GM18909 (cell line): ENCODE results near the gene TIGD3.

ENCODE experiments used
- ATAC-seq: cut with Tn5 transposase; IDR thresholded peaks from one replicate; pipeline ENCODE4 v1.9.1; 2021; ENCODE audit warnings: mild to moderate bottlenecking; ENCODE audit not compliant: unreplicated experiment, poor library complexity

Gene TIGD3

DNA sequence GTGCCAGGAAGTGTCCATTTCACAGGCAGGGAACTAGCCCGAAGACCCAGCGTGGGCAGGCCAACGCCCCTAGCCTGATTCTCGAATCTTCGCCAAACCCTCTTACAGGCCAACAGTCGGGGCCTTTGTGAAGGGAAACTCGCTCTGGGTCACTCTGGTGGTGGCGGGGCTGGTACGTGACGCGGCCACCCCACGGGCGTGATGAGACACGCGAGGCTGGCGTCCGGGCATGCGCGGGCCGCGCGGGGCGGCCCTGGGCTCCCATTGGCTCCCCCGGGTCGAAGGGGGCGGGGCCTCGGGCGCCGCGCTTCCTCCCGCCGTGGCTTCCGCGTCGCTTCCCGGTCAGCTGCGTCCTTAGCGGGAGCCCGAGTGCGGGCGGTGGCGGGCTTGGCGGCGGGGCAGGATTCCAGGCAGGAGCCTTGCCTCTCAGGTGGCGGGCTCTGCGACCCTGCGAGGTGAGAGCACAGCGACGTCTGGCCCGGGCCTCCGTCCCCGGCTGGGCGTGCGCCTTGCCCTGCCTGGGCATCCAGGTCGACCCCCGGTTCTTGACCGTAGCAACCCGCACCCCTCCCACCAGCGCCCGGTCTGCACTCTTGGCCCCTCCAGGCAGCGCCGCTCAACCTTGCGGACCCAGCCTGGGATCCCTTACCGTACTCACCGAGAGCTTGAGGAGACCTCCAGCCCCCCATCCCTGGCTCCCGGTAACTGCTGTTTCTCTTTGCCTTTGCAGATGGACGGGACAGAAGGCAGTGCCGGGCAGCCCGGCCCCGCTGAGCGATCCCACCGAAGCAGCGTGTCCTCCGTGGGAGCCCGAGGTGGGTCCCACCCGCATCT is 32.0 kb downstream of the TIGD3 start, which contains the start of gene FRMD8:
FRMD8 (plus strand) TSS at position 331 of the 834 bp plus-strand sequence; CDS start at position 731, 400 bp downstream.
- peak; percentile 43 for ATAC-seq

DNA sequence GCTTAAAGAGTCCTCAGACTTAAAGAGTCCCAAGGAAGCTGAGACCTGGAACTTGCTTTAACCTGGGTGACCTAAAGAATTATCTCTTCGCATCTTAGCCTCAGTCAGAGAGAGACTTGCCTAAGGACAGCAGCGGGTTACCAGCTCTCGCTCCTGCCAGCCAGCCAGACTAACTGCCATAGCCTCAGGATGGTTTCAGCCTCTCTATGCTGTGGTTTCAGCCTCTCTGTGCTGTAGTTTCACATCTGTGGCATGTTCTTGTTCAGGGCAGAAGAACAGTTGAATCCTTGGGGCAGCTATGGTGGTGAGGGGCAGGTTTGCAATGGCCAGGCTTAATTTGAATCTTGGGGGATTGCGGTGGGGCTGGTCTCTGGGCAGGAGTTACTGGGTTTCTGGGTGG is 34.2 kb downstream of the TIGD3 start:
- ATAC-seq: no peak

DNA sequence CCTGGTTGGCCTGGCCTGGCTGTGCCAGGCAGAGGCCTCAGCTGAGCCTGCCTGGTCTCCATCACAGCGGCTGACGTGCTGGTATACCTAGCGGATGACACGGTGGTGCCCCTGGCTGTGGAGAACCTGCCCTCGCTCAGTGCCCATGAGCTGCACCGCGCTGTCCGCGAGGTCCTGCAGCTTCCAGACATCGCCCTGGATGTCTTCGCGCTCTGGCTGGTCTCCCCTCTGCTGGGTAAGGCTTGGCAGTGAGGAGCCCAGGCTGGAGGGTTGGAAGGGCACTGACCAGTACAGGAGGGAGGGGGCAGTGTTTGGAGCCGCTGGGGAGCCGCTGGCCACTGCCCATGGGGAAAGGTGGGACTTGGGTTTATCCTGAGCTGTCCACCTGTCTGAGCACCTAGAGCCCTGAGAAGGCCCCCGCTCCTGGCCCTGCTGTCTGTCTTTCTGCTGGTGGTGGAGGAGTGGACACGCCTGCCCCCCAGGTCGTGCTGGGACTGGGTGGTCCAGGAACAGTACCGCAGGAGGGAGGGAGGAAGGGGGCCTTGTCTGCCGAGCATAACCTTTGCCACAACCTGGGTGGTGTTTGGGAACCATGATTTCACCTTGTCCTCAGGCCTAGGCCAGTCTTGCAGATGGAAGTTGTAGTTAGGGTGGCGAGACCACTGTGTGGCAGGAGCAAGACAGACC is 34.9 kb downstream of the TIGD3 start:
- no peak for ATAC-seq

DNA sequence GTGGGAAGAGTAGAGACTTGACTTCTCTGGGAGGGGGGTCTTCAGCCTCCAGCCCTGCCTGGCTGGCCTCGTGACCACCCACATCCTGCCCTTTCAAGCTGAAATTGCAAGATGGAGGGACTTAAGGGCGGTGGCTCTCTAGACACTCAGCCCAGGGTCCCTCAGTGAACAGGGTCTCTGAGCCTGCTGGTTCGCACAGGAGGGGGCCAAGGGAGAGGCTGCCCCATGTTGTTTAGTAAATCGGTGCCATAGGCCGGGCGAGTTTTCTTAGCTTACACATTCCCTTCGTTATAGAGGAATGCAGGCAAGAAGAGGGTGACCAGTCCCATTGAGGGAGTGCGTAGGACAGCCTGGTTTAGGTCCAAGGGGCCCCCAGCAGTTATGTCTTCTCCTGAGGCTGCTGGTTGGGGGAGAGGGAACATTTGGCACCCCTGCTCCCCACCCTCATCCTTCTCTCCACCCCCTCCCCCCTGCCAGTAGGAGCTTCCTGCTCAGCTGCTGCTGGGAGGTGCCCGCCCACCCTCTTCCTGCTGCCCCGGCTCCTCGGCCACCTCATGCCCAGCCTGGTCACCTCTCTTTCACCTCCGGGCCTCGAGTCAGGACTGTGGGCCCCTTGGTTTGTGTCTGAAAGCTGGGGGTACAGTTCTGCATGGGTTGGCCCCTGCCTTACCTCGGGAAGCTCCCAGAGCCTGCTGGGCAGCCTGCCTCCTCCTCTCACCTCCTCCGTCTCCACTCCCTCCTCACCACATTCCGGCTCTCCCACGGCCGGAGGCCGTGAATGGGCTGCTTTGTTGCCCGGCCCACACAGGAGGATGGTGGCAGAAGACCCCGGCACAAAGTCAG is 35.8 kb downstream of the TIGD3 start:
- no peak for ATAC-seq

GRCh38 chr11:65390996-65391395 is 36.4 kb downstream of the TIGD3 start:
- ATAC-seq: no peak

DNA sequence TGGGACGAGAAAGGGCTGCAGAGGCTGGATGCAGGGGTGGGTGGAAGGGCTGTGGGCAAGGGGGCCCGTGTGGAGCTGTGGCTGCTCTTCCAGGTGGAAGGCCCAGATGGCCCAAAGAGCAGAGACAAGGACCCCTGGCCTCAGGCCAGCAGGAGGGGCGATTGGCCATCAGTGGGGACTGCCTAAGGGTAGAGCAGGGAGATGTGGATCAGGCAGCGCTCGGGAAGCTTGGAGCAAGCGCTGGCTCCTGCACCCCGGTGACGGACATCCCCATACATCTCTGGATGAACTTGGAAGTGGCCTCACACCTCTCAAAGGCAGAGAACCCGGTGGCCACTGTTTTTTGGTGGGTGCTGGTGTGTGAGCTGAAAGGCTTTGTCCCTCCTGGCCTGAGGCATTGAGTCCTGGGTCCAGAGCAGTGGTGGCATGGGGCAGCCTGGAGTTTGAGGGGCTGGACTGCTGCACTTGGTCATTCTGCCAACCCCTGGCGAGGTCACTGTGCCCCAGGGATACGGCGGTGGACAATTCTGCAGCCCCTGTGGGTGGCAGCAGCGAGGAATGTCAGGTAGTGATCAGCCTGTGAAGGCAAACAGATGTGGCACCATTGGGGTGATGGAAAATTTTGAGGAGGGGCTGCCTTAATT is 37.8 kb downstream of the TIGD3 start:
- no peak for ATAC-seq

GRCh38 chr11:65392899-65393298 is 38.3 kb downstream of the TIGD3 start:
- ATAC-seq: no peak

DNA sequence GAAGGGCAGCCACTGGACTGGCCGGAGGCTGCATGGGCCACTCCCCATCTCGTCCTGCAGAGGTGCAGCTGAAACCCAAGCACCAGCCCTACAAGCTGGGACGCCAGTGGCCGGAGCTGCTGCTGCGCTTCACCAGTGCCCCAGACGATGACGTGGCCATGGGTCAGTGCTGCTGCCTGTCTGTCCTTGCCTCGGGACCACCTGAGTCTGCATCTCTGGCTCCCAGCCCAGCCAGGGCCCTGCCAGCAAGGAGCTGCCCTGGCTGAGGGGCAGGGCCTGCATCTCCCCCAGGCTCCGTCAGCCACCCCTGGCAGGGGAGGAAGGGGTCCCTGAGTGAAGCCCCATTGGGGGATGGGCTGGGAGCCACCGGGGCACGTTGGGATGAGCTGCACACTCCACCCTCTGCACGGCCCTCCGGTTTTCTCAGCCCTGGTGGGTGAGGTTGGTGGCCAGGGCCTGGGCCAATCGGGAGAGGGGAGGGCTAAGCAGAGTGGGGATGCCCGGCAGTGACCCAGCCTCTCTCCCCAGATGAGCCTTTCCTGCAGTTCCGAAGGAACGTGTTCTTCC is 39.0 kb downstream of the TIGD3 start:
- ATAC-seq: no peak

GRCh38 chr11:65394125-65394536 is 39.6 kb downstream of the TIGD3 start:
- no peak for ATAC-seq

GRCh38 chr11:65395961-65396530 is 41.5 kb downstream of the TIGD3 start:
- ATAC-seq: no peak

GRCh38 chr11:65396769-65397745 is 42.5 kb downstream of the TIGD3 start:
- ATAC-seq: no peak

GRCh38 chr11:65398362-65398910 is 43.9 kb downstream of the TIGD3 start:
- ATAC-seq: no peak

DNA sequence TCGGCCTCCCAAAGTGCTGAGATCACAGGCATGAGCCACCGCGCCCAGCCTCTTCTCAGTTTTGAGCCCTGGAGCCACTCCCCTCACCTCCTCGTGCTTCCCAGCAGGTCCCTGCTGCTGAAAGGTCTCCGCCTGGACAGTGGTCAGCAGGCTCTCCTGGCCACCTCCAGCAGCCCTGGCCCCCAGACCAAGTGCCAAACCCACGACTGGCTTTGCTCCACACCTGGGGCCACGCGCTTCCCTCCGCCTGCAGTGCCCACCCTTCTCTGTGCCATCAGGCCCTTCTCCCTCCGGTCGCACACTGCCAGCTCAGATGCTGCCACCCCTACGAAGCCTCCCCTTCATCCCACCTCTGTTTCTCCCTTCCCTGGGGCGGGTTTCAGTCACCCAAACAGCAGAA is 44.7 kb downstream of the TIGD3 start:
- no peak for ATAC-seq

- ATAC-seq: no peak
Measured at GRCh38 chr11:65399845-65400244, 45.3 kb downstream of the TIGD3 start.

- ATAC-seq: no peak
Measured at GRCh38 chr11:65400307-65401072, 45.9 kb downstream of the TIGD3 start.

DNA sequence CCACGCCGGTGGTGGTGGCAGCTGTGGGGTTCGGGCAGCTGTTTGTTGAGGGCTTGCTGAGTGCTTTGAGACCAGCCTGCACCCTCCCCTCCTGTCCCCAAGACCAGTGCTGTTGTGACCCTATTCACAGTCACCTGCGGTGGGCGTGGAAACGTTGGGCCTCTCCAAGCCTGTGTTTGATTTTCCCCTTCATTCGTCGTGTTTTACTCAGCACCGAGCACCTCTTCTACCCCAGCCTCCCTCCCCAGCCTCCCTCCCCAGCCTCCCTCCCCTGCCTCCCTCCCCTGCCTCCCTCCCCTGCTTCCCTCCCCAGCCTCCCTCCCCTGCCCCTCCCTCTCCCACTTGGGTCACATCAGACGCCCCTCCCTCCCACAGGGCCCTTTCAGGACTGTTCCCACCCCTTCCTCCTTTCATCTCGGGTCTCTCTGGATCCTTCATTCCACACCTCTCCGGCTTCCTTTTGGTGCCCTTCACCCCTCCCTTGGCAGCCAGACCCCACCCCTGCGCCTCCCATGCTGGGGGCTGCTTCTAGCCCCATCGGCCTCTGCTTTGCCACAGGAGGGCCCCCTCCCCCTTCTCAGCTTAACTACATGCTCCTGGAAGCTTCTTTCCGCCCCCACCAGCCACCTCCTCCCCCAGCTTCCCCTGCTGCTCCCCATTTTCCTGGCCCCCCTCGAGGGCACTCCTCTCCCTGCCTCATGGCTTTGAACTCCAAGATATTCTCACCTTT is 46.7 kb downstream of the TIGD3 start:
- no peak for ATAC-seq

DNA sequence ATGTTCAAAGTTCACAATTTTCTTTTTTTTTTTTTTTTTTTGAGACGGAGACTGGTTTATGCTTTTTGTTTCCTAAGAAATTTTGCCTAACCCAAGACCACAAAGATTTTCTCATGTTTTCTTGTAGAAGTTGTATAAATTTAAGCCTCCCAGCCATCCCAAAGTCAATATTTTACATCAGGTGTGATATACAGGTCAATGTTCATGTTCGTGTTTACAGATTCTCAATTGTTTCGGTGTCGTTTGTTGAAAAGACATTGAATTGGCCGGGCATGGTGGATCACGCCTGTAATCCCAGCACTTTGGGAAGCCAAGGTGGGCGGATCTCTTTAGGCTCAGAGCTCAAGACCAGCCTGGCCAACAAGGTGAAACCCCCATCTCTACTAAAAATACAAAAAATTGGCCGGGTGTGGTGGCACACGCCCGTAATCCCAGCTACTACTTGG is 47.3 kb downstream of the TIGD3 start:
- no peak for ATAC-seq
